SHP77 (cell line): ENCODE results near the gene AFTPH.

Experiments
- DNase-seq, 2 experiments: peaks; one replicate each; lab custom pipeline; 2025; lab: John Stamatoyannopoulos, UW

AFTPH gene

DNA sequence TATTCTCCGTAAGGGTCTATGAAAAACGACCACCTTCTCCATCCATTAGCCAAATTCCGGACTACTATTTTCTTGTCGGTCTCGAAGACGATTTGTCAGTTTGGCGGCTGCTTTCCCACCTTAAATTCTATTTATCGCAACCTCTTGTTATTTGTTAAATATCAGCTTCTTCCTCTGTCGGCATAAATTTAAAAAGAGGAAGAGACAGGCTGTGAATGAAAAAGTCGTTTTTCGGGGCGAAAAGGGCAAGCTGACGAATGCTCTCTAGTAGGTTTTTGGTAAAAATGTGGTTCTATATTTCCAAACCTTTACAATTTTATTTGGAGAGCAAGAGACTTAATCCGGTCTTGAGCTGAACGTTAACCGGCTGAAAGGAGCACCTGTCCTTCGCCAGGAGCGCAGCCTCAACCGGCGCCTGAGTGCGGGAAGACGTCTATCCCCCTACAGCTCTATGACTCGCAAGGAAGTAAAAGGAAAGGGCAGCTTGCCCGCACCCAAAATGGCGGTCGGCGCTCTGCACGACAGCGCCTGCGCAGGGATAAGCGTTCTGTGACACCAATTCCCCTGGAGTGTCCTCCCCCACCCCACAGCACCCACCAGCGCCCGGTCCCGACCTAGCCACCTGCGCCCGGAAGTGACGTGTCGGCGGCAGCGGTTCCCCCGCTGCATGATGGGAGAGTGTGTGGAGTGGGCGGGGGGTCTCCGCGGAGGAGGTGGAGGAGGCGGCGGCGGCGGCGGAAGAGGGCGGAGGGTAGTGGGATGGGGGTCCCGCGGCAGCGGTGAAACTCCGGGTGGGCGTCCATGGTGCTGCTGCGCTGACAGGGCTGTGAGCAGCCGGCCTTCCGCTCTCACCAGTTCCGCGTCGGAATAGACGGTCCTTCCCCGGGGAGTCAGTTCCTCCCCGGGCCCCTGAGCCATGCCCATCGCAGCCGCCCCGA lies at the start of gene AFTPH:
AFTPH (plus strand) TSS at position 663 of the 938 bp plus-strand sequence. CDS start 27,147 bp downstream, outside the sequence.
- peak; percentile 96 to 98 for DNase-seq

- DNase-seq = no peak
Observed at GRCh38 chr2:64474636-64475035, 49.5 kb upstream of the AFTPH start.

DNA sequence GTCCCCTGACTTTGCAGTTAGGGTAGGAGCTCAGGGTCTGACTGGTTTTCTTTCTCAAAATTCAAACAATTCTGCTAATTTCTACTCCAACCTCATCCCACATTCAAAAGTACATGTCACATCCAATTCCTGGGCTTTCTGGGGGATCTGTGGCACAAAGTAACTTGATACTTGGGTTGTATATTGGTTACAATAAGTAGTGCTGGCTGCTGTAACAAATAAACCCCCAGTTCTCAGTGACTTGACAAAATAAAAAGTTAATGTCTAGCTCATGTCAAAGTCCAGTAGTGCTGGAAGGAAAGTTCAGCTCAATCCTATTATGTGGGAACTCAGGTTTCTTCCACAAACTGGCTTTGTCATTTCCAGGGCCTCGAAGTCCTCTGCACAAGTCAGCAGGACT lies 47.1 kb upstream of the AFTPH start:
- DNase-seq = no peak

GRCh38 chr2:64477979-64478378 lies 46.1 kb upstream of the AFTPH start:
- DNase-seq = no peak

GRCh38 chr2:64478502-64479230 lies 45.5 kb upstream of the AFTPH start:
- no peak for DNase-seq

- DNase-seq = no peak
Observed at GRCh38 chr2:64479259-64480117, 44.6 kb upstream of the AFTPH start.

- DNase-seq = no peak
Observed at GRCh38 chr2:64481665-64482064, 42.5 kb upstream of the AFTPH start.

DNA sequence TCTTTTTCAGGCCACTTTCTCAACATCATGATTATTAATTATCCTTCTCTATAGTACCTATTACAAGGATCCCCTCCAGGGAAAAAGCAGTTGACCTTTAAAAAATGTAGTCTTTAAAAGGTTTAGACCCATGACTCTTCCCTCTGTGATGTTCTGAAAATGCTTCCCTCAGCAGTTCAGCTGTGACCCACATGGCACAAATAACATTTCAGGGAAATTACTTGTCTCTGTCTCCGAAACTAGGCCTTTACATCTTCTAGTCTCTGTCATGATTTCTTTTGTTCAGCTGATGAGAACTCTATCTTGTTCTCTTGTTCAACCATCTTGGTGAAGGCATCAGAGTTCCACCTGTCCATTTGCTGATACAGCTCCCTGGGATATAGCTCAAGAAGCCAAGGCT lies 41.9 kb upstream of the AFTPH start:
- no peak for DNase-seq

GRCh38 chr2:64482765-64483504 lies 41.2 kb upstream of the AFTPH start:
- no peak for DNase-seq

GRCh38 chr2:64485331-64485730 lies 38.8 kb upstream of the AFTPH start:
- DNase-seq = no peak

DNA sequence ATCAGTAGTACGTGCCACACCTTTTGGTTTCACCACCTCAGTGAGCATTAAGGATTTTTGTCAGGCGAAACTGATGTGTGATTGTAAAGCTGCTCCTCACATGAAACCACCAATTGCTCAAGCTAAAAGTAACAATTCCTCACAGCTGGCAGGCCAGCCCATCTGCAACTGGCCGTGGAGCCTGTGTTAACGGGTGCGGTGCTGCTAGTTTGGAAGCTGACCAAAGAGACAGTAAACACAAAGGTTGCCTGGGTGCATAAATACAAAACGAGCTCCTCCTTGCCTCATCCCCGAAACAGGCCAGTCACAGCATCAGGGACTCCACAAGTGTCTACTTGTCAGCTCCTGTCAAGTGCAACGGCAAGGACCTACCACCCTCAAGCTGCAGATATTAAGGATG lies 38.2 kb upstream of the AFTPH start:
- DNase-seq = peak in 1 of 2 experiments; percentile 7

DNA sequence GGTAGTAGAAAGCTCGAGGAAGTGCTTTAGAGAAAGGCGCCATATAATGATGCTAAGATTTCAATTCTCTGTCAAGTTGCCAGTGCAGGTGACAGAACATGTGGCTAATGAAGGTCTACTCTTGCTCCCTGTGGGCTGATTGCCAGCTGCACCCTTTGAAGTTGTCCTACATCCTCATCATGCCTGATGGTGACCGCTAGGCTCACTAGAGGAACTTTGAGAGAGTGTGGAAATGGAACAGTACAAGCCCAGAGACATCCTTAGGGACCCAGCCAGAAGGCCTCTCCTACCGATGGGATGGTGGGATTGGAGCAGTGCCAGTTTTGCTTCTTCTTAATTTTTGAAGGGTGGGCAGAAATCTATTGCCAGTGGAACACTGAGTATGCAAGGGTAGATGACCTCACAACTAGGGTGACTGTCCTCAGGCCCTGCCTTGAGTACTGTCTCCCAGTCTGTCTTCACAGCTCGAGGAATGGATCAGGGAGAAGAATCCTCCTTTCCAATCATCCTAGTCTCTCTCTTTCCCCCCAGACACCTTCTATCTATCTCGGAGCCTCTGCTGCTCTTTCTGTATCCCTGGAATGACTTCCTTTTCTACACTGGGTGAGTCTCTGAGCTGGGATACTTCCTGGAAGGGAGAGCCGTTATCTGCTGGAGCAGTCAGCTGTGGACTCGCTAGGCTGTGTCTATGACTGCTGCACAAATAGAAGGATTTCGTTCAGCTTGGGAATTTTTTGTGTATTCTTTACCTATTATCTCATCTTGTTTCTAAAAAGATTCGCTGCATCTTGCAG lies 36.7 kb upstream of the AFTPH start:
- no peak for DNase-seq

- DNase-seq = peak; percentile 37 to 46
Observed at GRCh38 chr2:64488050-64488974, 35.8 kb upstream of the AFTPH start.

DNA sequence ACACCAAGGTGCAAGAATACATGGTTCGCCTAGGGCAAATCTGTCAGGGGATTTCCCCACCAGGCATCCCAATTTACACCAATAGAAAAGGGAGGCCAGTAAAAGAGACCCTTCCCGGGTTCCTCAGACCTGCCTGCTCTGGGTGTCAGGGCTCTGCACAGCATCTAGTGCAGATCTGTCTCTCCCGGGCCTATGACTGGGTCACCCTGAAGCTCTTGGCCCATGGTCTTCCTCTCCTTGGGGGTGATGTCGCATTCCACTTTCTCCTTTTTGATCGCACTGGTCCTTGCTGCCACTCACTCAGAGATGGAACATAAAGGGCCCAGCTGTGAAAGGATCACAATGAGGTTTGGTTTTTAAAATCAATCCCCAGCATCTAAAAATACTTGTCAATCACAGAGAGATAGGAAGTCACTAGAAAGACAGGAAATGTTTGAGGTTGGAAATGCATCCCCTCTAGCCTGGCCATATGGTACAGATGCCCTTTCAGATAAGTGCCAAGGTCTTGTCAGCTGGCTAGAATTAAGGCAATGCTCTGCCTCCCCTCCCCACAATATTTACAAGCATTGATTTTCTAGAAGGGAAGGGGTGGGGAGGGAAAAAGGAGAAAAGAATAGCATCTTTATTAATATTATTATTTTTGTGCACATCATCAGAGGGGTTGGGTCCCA lies 34.9 kb upstream of the AFTPH start:
- no peak for DNase-seq

DNA sequence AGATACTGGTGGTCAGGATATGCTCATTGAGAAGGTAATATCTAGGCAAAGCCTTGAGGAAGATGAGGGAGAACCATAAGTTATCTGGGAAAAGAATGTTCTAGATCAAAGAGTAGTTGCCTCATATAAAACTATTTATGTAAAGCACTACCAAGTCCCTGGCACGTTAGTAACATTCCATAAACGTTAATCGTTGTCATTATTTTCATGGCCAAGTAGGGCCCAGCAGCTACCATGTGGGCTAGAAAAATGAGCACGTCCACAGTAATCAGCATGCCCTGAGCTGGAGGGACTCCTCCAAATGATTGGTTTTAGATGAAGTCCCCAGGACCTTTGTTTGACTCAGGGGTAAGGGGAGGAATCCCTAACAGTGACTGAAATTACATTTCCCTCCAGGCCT lies 32.7 kb upstream of the AFTPH start:
- DNase-seq = no peak

GRCh38 chr2:64492272-64492671 lies 31.9 kb upstream of the AFTPH start:
- DNase-seq = no peak

- no peak for DNase-seq
Observed at GRCh38 chr2:64492821-64493220, 31.3 kb upstream of the AFTPH start.

DNA sequence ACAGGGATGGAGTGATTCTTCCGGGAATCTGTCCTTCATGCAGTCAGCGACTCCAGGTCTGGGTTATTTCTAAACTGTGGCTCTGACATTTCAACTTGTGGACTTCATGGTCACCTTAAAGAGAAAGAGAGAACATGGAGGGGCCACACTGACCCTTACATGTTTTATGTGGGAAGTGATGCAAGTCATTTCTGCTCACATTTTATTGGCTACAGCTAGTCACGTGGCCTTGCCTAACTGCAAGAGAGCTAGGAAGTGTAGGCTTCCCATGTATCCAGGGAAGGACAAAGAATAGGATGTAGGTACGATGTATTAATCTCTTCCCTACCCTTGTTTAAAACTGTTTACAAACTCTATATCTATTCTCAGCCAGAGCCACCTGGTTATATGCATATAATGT lies 30.3 kb upstream of the AFTPH start:
- DNase-seq = no peak

DNA sequence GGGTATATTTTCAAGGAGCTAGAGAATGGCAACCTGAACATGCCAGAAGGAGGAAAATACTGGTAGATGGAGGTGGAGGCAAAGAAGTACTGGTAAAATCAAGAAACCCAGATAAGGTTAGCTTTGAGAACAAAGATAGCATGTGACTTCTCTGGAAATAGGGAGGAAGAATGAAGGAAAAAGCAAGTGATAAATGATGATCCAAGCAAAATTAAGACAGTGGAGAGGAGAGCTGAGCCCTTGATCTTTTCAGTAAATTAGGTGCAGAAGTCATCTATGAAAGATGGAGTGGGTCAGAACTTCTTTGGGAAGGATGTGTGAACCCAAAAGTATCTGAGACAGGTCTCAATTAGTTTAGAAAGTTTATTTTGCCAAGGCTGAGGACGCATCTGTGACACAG lies 25.7 kb upstream of the AFTPH start:
- no peak for DNase-seq
